Dermis blood vessel endothelial cell (primary cell): Measurements from ENCODE around the gene LRWD1. TPM values are rescaled to one million over a fixed set of nuclear protein-coding genes. Genes with fewer than 3 reads are reported as not detected.
"Not testable (repeated sequence)": the region's sequence is repeated elsewhere in the genome, so short reads cannot be mapped to it uniquely, and the experiment has no call there.

ENCODE experiments used
- DNase-seq: peaks from one replicate; pipeline ENCODE4 v3.0.0; 2010
- total RNA-seq: library from RNA; depleted of rRNA; stranded (reverse); fragments of >200 nt; gene quantifications from 2 replicates; pipeline ENCODE4 v1.2.3, GENCODE V29; 2014

The LRWD1 gene
- total RNA-seq, 1 donor from 2014 or later, result 21.6 TPM

DNA sequence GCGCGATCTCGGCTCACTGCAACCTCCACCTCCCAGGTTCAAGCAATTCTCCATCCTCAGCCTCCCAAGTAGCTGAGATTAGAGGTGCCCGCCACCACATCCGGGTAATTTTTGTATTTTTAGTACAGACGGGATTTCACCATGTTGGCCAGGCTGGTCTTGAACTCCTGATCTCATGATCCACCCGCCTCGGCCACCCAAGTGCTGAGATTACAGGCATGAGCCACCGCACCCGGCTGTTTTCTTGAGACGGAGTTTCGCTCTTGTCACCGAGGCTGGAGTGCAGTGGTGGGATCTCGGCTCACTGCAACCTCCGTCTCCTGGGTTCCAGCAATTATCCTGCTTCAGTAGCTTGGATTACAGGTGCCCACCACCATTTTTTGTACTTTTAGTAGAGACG is 33.5 kb downstream of the LRWD1 start:
- DNase-seq, result not testable (repeated sequence)

DNA sequence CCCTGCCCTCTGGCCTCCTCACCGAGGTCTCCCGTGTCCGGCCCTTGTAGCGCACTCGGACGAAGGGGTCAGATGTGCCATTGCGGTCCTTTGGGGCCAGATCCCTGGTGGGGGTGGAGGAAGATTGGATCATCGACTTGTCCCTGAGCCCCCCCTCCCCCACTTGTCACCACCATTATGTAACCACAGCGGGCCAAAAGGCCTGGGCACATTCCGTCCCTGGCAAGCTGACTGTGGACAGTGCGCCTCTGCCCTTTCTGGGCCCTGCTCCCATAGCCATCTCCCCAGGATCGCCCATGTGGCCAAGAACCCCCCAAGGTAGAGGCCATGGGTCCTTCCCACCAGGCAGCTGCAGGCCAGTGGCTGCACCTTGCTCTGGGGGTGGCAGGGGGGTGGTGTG is 38.4 kb downstream of the LRWD1 start:
- DNase-seq, result not testable (repeated sequence)

DNA sequence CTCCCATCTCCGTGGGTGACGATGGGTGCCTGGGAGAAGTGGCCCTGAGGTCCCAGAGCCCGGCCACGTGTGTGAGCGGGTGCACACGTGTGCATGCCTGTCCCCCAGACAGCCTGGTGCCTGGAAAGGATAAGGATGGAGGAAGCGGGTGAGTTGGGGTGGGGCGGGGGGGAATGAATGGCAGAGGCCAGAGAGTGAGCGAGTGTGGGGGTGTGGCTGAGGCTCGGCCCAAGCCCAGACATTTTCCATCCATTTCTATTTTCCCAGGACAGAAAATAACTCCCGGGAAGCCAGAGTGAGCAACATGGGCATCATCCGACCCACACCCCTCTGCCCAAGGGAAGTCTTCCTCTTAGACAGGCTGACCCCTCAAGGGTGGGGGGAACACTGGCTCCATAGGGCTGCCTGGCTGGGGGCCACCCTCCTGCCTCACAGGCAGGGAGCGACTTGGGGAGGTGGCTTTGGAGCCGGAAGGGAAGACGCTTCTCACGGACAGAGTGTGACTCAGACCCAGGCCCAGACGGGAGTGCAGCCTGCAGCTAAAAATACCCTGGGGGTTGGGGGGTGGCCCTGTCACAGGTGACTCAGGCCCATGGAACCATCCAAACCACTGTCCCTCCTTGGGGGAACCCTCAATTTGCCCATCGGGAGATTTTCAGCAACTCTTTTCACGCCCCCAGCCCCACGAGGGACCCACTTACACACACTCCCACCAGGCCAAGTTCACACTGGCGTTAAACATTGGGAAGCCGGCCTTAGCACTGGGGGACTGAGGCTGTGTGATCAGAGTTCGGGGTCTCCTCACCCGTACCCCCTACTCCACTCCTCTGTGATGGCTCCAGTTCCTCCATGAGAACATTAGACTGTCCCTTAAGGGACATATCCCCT is 40.8 kb downstream of the LRWD1 start:
- not testable (repeated sequence) for DNase-seq

DNA sequence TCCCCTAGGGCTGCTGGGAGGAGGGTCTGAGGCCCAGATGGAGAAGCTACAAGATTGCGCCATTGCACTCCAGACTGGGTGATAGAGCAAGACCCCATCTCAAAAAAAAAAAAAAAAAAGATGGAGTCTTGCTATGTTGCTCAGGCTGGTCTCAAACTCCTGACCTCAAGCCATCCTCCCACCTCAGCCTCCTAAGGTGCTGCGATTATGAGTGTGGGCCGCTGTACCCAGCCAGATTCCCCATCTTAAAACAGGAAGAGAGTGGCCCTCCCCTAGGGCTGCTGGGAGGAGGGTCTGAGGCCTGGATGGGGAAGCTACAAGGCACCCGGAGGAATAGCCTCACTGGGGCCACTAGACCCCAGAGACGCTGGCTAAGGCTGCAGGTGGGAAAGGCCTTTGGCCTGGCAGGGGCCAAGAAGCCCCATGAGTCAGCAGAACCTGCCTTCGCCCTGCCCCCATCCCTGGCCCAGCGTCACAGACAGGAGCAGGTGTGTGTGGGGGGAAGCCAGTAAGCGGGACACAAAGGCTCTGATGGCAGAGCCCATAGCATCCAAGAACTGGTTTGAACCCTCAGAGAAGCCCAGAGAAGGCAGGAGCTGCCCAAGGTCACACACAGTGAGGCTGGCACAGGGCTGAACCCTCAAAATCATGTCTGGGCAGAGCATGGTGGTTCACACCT is 42.8 kb downstream of the LRWD1 start:
- not testable (repeated sequence) for DNase-seq

DNA sequence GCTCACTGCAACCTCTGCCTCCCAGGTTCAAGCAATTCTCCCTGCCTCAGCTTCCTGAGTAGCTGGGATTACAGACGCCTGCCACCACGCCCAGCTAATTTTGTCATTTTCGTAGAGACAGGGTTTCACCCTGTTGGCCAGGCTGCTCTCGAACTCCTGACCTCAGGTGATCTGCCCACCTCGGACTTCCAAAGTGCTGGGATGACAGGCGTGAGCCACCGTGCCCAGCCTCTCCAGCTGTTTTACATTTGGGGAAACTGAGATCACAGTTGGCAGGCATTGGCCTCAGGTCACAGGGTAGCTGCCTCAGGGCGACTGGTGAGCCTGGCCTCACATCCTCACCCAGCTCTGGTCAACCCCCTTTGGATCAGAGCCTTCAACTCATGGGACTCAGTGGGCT is 45.8 kb downstream of the LRWD1 start:
- DNase-seq, result not testable (repeated sequence)

DNA sequence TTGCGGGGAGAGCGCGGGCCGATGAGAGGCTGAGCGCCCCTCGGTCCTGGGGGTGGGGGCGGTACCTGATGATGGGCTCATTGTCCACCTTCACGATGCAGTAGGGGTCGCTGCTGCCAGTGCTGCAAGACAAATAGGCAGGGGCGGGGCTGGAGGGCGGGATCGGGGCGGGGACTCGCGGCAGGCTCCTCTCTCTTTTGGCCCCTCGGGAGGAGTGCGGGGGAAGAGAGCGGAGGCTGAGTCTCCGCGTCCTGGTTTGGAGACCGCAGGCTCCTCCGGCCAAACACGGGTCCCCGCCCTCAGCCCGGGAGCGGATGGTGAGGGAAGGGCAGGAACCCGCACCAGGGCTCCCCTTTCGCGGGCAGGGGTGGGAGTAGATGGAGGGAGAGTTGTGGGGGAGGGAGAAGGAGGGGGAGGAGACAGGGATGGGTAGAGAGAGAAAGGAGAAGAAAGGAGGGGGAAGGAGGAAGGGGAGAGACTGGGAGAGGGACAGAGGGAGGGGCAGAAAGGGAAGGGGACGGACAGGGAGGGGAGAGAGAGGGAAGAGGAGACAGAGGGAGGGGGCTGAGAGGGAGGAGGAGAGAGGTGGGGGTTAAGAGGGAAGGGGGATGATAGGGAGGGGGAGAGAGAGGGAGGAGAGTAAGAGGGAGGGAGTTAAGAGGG is 47.2 kb downstream of the LRWD1 start:
- not testable (repeated sequence) for DNase-seq

DNA sequence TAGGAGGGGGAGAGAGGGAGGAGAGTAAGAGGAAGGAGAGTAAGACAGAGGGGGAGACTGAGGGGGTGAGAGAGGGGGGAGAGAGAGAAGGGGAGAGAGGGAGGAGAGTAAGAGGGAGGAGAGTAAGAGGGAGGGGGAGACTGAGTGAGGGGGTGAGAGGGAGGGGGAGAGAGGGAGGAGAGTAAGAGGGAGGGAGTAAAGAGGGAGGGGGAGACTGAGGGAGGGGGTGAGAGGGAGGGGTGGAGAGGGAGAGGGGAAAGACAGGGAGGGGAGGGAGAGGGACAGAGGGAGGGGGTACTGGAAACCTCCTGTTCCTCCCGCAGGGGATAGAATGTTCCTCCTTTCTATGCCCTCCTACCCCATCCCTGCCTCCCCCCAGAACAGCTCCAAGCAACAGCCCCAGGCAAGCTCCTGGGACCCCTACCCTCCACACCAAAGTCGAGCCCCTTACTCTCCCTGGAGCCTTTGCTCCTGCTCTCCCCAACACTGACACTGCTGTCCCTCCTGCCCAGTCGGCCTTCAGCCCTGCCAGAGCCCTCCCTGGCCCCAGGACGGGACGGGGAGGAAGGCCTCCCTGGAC is 47.9 kb downstream of the LRWD1 start:
- peak; percentile 66 for DNase-seq

DNA sequence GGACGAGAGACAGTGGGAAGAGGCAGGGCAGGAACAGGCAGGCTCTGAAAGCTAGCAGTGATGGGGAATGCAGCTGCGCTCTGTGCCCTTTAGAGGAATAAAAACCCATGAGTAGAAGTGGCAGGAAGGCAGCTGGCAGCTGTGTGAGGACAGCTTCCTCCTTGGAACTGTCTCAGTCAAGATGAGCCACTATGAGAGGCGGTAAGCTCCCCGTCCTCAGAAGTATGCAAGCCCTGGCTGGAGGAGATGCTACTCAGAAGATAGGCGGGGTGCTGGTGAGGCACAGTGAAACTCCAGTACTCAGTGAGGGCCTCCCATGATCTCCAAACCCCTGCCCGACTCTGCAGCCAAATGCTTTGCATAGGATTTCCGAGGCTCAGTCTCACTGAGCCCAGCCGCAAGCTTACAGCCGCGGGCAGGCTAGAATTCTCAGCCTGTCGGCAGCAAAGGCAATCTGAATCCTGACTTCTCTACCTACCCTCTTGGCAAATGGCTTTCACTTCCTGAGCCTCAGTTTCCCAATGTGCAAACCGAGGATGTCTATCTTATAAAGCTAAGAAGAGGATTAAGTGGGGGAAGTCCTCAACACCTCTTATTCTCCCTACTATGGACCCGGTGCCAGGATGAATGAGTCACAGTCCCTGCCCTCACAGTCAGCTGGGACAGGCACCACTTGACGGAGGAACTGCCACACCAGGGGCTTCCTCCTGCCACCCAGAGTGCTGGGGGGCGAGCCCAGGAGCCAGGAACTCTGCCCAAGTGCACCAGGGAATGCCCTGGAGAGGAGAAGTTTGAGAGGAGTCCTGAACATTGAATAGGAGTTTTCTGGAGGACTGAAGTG is 50.3 kb downstream of the LRWD1 start:
- DNase-seq, result not testable (repeated sequence)

DNA sequence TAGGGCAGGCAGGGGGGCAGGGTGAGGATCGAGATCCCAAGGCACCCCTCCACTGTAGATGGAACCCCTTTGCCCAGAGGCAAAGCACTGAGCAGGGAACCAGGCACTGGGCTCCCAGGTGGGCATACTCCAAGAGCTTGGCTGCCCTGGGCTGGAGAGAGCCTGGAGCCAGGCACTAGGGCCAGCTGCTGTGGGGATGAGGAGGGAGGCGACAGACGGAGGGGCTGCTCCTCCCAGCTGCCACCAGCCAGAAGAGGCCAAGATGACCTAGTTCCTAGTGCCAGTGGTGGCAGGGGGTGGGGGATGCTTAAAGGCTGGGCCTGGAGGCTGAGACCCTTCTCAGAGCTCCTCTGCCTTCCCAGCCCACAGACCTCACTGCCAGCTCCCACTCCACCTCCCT is 51.1 kb downstream of the LRWD1 start:
- not testable (repeated sequence) for DNase-seq

DNA sequence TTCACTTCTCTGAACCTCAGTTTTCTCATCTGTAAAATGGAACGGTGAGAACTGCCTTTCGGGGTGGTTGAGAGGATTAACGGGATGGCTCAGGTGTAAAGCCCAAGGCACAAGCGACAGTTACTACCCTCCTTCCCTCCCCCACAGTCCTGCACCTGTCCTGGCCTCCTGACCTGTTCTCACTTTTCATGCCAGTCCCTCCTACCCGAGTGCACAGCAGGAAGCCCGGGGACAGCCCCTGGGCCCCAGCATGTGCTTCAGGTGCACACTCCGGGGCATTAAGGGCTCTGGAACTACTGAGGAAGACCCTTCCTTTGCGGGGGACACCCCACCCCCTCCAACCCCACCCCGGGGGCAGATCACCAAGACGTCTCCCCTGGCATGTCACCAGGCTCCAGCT is 52.2 kb downstream of the LRWD1 start:
- not testable (repeated sequence) for DNase-seq

DNA sequence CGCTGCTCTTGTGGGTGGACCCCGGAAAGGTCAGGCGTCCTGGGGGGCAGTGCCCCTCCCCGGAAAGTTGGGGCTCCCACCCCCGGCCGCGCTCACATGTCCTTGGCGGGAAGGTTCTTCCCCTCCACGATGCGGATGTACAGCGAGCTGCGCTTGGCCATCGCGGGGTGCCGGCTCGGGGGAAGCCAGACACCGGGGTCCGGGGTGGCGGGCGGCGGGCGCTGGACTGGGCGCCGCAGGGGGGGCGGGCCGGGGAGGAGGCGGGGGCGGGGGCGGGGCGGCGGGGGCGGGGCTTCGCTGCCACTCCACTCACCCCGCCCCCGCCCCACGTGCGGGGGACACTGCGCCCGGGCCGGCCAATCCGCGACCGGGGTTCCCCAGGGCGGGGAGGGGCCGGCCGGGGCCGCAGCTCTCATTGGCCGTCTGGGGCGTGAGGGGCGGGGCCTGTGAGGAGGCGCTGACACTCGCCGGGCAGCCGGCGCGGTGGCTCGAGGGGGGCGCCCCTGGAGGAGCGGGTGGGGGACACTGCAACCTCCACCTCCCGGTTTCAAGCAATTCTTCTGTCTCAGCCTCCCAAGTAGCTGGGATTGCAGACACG is 52.9 kb downstream of the LRWD1 start, which contains the start of gene RASA4B:
Gene RASA4B (minus strand): TSS at position 228 of the 598 bp plus-strand sequence. CDS start 67 bp downstream, at position 161.
- DNase-seq, result peak; percentile 0

DNA sequence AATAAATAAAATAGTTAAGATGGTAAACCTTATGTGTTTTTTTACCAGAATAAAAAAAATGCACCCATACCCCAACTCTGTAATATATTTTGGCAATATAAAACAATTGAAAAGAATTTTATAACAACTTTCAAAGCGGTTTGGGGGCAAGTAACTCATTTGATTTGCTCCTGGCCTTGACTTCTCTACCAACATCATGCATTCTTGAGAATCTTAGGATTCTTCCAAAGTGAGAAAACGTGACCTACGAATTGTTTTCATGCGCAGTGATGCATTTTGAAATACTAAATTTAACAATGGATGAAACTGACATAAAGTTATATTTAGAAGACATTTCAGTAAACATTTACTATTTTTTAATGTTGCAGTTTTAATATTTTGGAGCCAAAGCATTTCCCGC is 56.0 kb downstream of the LRWD1 start:
- not testable (repeated sequence) for DNase-seq

Other genes starting within 250 kb of the LRWD1 start
- gene SH2B2, start 178.1 kb upstream of the LRWD1 start, total RNA-seq, result 2.5 and 4.4 TPM in 2 replicates
- gene SPDYE6, start 108.5 kb upstream of the LRWD1 start, total RNA-seq, result not detected in 2 replicates
- 15.9 and 18.0 TPM in 2 replicates for gene PRKRIP1, start 68.6 kb upstream of the LRWD1 start, total RNA-seq
- 94.3 and 147 TPM in 2 replicates for gene ORAI2, start 31.4 kb upstream of the LRWD1 start, total RNA-seq
- gene ALKBH4, start 121 bp upstream of the LRWD1 start, total RNA-seq, result 11.6 and 25.5 TPM in 2 replicates
- 19.9 and 22.4 TPM in 2 replicates for gene POLR2J, start 13.9 kb downstream of the LRWD1 start, total RNA-seq
- 10.1 and 13.1 TPM in 2 replicates for gene RASA4B, start 52.8 kb downstream of the LRWD1 start, total RNA-seq
- gene UPK3BL2, start 78.7 kb downstream of the LRWD1 start, total RNA-seq, result 2.3 and 2.7 TPM in 2 replicates
- gene SPDYE2, start 86.2 kb downstream of the LRWD1 start, total RNA-seq, result not detected in 2 replicates
- gene POLR2J3, start 107.6 kb downstream of the LRWD1 start, total RNA-seq, result 25.5 and 36.4 TPM in 2 replicates
- gene RASA4, start 151.8 kb downstream of the LRWD1 start, total RNA-seq, result 30.4 and 38.3 TPM in 2 replicates
- gene UPK3BL1, start 177.8 kb downstream of the LRWD1 start, total RNA-seq, result 10.1 and 12.6 TPM in 2 replicates
- not detected in 2 replicates for gene SPDYE2B, start 185.3 kb downstream of the LRWD1 start, total RNA-seq
- gene POLR2J2, start 206.7 kb downstream of the LRWD1 start, total RNA-seq, result 2.5 and 5.4 TPM in 2 replicates